ENCODE data around the gene DHRSX.

GRCh38 chrX:2313864-2314640, 186.7 kb downstream of the DHRSX start:
- TF ChIP-seq CTCF (IDR thresholded peaks at IDR 0.05) (no peak), POLR2A (IDR thresholded peaks at IDR 0.05) (no peak)
